Mucosa of rectum (tissue), 2 donors: Measurements from ENCODE around the gene MIER2.
"Not testable (repeated sequence)": the region's sequence is repeated elsewhere in the genome, so short reads cannot be mapped to it uniquely, and the experiment has no call there.

ENCODE experiments used
- H3K27ac ChIP-seq, 2 donors: one replicate each; pipeline ENCODE4 v1.7.0; 2013; ENCODE audit warnings: inconsistent platforms in 2 of 2, low read depth in 2 of 2, low read length in 2 of 2
- H3K27me3 ChIP-seq, 2 donors: one replicate each; pipeline ENCODE4 v1.7.0; 2013; ENCODE audit warnings: low read length in 2 of 2; ENCODE audit not compliant: control insufficient read depth in 2 of 2, insufficient read depth in 2 of 2
- H3K36me3 ChIP-seq, 2 donors: one replicate each; pipeline ENCODE4 v1.7.0; 2013; ENCODE audit warnings: low read length in 2 of 2; ENCODE audit not compliant: control insufficient read depth in 2 of 2, insufficient read depth in 2 of 2
- H3K4me1 ChIP-seq, 2 donors: one replicate each; pipeline ENCODE4 v1.7.0; 2013; ENCODE audit warnings: low read length in 2 of 2, mild to moderate bottlenecking in 1 of 2; ENCODE audit not compliant: control insufficient read depth in 2 of 2, insufficient read depth in 2 of 2
- H3K4me3 ChIP-seq, 2 donors: one replicate each; pipeline ENCODE4 v1.7.0; 2013; ENCODE audit warnings: low read length in 2 of 2
- H3K9ac ChIP-seq, 2 donors: one replicate each; pipeline ENCODE4 v1.7.0; 2013; ENCODE audit warnings: low read length in 2 of 2, low read depth in 1 of 2, mild to moderate bottlenecking in 1 of 2
- H3K9me3 ChIP-seq, 2 donors: one replicate each; pipeline ENCODE4 v1.7.0; 2013; ENCODE audit warnings: low read length in 2 of 2; ENCODE audit not compliant: control insufficient read depth in 2 of 2
- donor health status: healthy.
- donor health status: Normal muscosa, but diverticular disease.

Gene MIER2

DNA sequence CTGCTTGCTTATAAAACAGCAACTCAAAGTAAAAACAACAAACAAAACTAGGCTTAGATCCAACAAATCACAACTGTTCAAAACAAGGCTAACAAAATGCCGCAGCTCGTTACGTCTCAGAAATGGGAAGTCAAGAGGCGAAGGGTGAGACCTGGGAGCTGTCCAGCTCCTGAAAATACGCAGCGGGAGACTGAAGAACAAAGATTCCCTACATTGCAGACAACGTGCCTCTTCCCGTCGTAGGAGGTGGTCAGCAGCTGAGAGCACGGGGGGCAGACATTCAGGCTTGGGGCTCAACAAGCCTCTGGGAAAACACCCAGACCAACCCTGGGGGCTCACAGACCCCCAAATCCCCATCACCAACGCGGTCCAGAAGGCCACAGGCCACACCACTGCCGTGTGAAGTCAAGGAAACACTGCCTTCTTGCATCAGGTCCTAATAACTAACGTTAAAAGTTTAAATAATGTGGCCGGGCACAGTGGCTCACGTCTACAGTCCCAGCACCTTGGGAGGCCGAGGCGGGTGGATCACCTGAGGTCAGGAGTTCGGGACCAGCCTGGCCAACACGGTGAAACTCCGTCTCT, 66.9 kb downstream of the MIER2 start:
- no peak overlapping the region for H3K4me3 ChIP-seq
- H3K9ac ChIP-seq, result no peak overlapping the region
- H3K9me3 ChIP-seq, result no peaks in the 10 kb centered on the region
- H3K4me1 ChIP-seq, result no peaks in the 10 kb centered on the region
- peaks cover 4 to 9% of the 10 kb centered on the region in 2 donors for H3K36me3 ChIP-seq
- H3K27me3 ChIP-seq, result no peaks in the 10 kb centered on the region
- H3K27ac ChIP-seq, result no peak overlapping the region

DNA sequence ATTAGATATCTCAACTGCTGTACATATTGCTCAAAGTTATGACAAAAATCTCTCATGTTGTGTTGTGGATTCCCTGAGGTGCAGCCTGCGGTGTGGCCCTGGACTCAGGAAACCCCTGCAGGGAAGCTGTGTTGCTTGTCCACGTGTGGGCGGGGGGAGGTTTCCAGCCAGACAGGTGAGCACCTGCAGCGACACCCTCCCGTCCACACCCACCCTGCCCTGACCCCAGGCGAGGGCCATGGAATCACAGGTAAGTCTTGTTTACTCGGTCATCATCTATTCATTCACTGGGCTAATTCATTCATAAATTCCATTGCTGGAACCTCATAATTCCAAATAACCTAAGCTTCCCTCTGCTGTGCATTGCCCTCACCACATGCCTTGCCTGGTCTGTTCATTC, 67.5 kb downstream of the MIER2 start:
- H3K27ac ChIP-seq, result no peak overlapping the region
- no peak overlapping the region for H3K9ac ChIP-seq
- no peaks in the 10 kb centered on the region for H3K27me3 ChIP-seq
- H3K36me3 ChIP-seq, result peaks cover 4 to 9% of the 10 kb centered on the region in 2 donors
- no peak overlapping the region for H3K4me3 ChIP-seq
- no peaks in the 10 kb centered on the region for H3K9me3 ChIP-seq
- no peaks in the 10 kb centered on the region for H3K4me1 ChIP-seq

DNA sequence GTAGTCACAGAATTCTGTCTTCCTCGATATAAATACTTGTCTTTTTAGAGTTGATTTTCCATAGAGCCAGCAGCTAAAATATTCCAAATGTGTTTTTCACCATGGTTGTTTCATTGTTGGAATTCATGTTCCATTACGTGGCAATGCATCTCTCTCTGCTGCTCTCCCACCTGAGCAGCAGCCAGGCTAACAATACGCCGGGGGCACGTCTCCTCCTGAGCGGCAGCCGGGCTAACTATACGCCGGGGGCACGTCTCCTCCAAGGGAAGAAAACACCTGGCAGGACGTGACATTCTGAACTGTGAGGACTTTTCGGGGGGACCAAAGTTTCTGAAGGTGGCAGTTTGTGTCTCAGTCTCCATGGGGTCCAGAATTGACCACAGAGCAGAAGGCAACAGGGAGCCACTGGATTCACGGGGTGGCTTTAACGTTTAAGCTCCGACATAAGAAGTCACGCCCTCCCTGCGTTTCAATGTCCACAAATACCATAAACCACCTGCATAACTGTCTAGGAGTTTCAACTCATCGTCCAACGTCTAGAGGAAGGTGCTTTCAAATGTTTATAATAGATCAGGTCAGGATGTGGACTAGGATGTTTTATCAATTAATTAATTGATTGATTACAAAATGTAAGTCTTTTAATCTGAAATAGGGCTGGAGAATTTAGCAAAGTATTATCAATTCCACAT, 68.5 kb downstream of the MIER2 start:
- H3K36me3 ChIP-seq, result peaks cover under 1 to 6% of the 10 kb centered on the region in 2 donors
- H3K9me3 ChIP-seq, result no peaks in the 10 kb centered on the region
- no peak overlapping the region for H3K9ac ChIP-seq
- no peak overlapping the region for H3K27ac ChIP-seq
- H3K4me3 ChIP-seq, result no peak overlapping the region
- H3K4me1 ChIP-seq, result no peaks in the 10 kb centered on the region
- H3K27me3 ChIP-seq, result no peaks in the 10 kb centered on the region

GRCh38 chr19:275000-275399, 69.6 kb downstream of the MIER2 start:
- Histone ChIP-seq H3K9ac (no peak overlapping the region), H3K9me3 (no peaks in the 10 kb centered on the region), H3K36me3 (no peaks in the 10 kb centered on the region), H3K27ac (no peak overlapping the region), H3K27me3 (no peaks in the 10 kb centered on the region), H3K4me1 (no peaks in the 10 kb centered on the region), H3K4me3 (no peak overlapping the region)

GRCh38 chr19:273393-273792, 71.2 kb downstream of the MIER2 start:
- no peaks in the 10 kb centered on the region for H3K36me3 ChIP-seq
- no peak overlapping the region for H3K4me3 ChIP-seq
- H3K4me1 ChIP-seq, result no peaks in the 10 kb centered on the region
- H3K27me3 ChIP-seq, result peaks cover 0 to 2% of the 10 kb centered on the region in 2 donors
- no peaks in the 10 kb centered on the region for H3K9me3 ChIP-seq
- H3K9ac ChIP-seq, result no peak overlapping the region
- no peak overlapping the region for H3K27ac ChIP-seq

DNA sequence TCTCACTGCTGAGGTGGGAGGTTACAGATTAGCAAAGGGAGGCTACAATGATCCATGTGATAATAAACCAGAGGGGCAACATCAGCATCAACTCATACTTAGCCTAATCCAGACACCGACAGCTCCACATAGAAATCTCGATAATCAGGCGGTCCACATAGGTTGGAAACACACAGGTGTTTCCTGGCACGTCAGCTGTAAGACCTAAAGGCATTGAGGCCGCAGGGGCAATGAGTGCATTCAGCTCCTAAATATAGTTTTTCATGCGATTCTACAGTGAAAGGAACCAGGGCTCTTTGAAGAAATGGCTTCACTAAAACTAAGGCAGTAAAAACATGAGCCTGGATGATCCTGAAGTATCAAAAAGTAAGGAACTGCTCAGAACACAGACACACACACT, 72.7 kb downstream of the MIER2 start:
- no peak overlapping the region for H3K9ac ChIP-seq
- H3K27ac ChIP-seq, result no peak overlapping the region
- peaks cover 0 to 5% of the 10 kb centered on the region in 2 donors for H3K27me3 ChIP-seq
- H3K9me3 ChIP-seq, result no peaks in the 10 kb centered on the region
- H3K36me3 ChIP-seq, result no peaks in the 10 kb centered on the region
- H3K4me1 ChIP-seq, result no peaks in the 10 kb centered on the region
- H3K4me3 ChIP-seq, result no peak overlapping the region

DNA sequence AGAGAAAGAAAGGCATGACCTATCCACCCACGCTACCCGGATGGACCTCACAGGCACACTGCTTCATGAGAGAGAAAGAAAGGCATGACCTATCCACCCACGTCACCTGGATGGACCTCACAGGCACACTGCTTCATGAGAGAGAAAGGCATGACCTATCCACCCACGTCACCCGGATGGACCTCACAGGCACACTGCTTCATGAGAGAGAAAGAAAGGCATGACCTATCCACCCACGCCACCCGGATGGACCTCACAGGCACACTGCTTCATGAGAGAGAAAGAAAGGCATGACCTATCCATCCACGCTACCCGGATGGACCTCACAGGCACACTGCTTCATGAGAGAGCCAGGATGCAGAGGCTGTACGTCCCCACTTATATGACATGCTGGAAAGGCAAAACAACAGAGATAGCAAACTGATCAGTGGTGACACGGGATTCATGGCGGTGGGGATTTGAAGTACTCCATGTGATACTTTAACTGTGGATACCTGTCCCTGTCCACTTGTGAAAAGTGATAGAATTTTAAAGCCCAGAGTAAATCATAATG, 73.8 kb downstream of the MIER2 start:
- not testable (repeated sequence) for H3K4me3 ChIP-seq, H3K27ac ChIP-seq, H3K36me3 ChIP-seq, H3K9me3 ChIP-seq, H3K27me3 ChIP-seq, H3K9ac ChIP-seq, H3K4me1 ChIP-seq

GRCh38 chr19:269241-269640, 75.4 kb downstream of the MIER2 start:
- Histone ChIP-seq H3K36me3 (no peaks in the 10 kb centered on the region), H3K9me3 (no peaks in the 10 kb centered on the region), H3K9ac (no peak overlapping the region), H3K4me3 (no peak overlapping the region), H3K27ac (no peak overlapping the region), H3K4me1 (peaks cover 0 to 4% of the 10 kb centered on the region in 2 donors), H3K27me3 (peaks cover 0 to 5% of the 10 kb centered on the region in 2 donors)

DNA sequence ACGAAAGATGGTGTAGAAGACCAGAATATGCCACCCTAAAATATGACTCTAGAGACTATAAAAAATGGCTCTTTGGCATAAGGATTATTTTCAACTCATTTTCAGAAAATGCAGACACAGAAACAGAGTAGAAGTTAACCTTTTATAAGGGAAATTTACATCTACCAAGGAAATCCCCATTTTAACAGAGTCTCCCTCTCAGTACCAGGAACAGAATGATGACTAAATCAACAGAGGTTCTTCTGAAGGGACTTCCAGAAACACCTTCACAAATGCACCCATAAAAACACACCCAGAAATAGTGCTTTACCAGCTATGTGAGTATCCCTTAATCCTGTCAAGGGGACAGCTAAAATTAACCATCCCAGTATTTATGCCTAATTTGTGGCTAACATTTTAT, 82.5 kb downstream of the MIER2 start:
- Histone ChIP-seq H3K27me3 (no peaks in the 10 kb centered on the region), H3K9me3 (no peaks in the 10 kb centered on the region), H3K36me3 (no peaks in the 10 kb centered on the region), H3K4me3 (no peak overlapping the region), H3K4me1 (peaks cover 0 to 7% of the 10 kb centered on the region in 2 donors), H3K9ac (no peak overlapping the region), H3K27ac (no peak overlapping the region)

- H3K27me3 ChIP-seq, H3K4me3 ChIP-seq, H3K9ac ChIP-seq, H3K9me3 ChIP-seq, H3K27ac ChIP-seq, H3K36me3 ChIP-seq, H3K4me1 ChIP-seq: not testable (repeated sequence)
Observed at GRCh38 chr19:256804-257203, 87.8 kb downstream of the MIER2 start.
